Measurements from ENCODE around the gene RLN3. TPM values are rescaled to one million over a fixed set of nuclear protein-coding genes. Genes with fewer than 3 reads are reported as not detected.

RLN3 gene
- total RNA-seq, 4 donors from 2014 or later = not detected

- no peak for DNase-seq
- 68 to 73% methylated on average over 11 of the region's 11 CpGs for WGBS, 2 donors
- peaks cover 5 to 24% of the 10 kb centered on the region in 2 donors for H3K4me1 ChIP-seq
- intact Hi-C loops (cut with DNase I) = no loop called here
- H3K4me3 ChIP-seq (replicated peaks in 1 of 3) = no peak overlapping the region
- no peaks in the 10 kb centered on the region for H3K9me3 ChIP-seq
- TF ChIP-seq POLR2A (IDR thresholded peaks at IDR 0.05) = no peak
- no peak for TF ChIP-seq CTCF (IDR thresholded peaks at IDR 0.05)
- no peak overlapping the region for H3K27ac ChIP-seq
- no peaks in the 10 kb centered on the region for H3K27me3 ChIP-seq
- no peaks in the 10 kb centered on the region for H3K36me3 ChIP-seq
These were observed 26.8 kb downstream of the RLN3 start for GRCh38 chr19:14054721-14055120.

DNA sequence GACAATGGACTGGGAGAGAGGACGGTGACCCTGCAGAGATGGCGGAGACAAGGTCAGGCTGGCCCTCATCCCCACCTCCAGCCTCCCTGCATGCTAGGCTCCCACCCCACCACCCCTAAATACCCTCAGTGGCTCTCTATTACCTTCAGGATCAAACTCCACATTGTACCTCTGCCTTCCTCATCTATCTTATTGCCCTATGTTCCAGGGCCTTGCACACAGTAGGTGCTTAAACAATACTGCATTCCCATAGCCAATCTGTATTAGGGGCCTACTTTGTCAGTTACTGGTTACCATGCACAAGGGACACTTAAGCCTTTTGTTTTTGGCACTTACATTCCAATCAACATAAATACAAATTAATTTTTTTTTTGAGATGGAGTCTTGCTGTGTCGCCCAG is 27.4 kb downstream of the RLN3 start:
- WGBS, 2 donors = 92 to 98% methylated on average over 3 of the region's 3 CpGs
- Histone ChIP-seq H3K9me3 (no peaks in the 10 kb centered on the region), H3K27me3 (no peaks in the 10 kb centered on the region), H3K4me1 (peaks cover 8 to 31% of the 10 kb centered on the region in 2 donors), H3K27ac (no peak overlapping the region), H3K4me3 (replicated peaks in 1 of 3) (no peak overlapping the region), H3K36me3 (no peaks in the 10 kb centered on the region)
- TF ChIP-seq POLR2A (IDR thresholded peaks at IDR 0.05) (no peak), CTCF (IDR thresholded peaks at IDR 0.05) (no peak)
- no peak for DNase-seq
- intact Hi-C loops (cut with DNase I) = no loop called here

- Histone ChIP-seq H3K27me3 (no peaks in the 10 kb centered on the region), H3K9me3 (no peaks in the 10 kb centered on the region), H3K4me3 (replicated peaks in 1 of 3) (no peak overlapping the region), H3K36me3 (no peaks in the 10 kb centered on the region), H3K4me1 (peaks cover 10 to 39% of the 10 kb centered on the region in 2 donors), H3K27ac (no peak overlapping the region)
- intact Hi-C loops (cut with DNase I) = no loop called here
- DNase-seq = no peak
- 95 to 98% methylated on average over 8 to 10 of the region's 10 CpGs for WGBS, 2 donors
- TF ChIP-seq CTCF (IDR thresholded peaks at IDR 0.05) = no peak
These were observed 28.2 kb downstream of the RLN3 start for GRCh38 chr19:14056069-14056666.

- H3K27me3 ChIP-seq = no peaks in the 10 kb centered on the region
- DNase-seq = no peak
- 41 to 55% methylated on average over 15 to 19 of the region's 19 CpGs for WGBS, 2 donors
- H3K4me3 ChIP-seq (replicated peaks in 1 of 3) = peak overlapping the region in 1 of 3 donors; percentile 18
- H3K36me3 ChIP-seq = no peaks in the 10 kb centered on the region
- no peak overlapping the region for H3K27ac ChIP-seq
- no peak for TF ChIP-seq POLR2A (IDR thresholded peaks at IDR 0.05)
- TF ChIP-seq CTCF (IDR thresholded peaks at IDR 0.05) = no peak
- no peaks in the 10 kb centered on the region for H3K9me3 ChIP-seq
- peaks cover 16 to 45% of the 10 kb centered on the region in 2 donors for H3K4me1 ChIP-seq
- intact Hi-C loops (cut with DNase I) = no loop called here
These were observed 28.9 kb downstream of the RLN3 start for GRCh38 chr19:14056741-14057356.
